ENCODE measurements around the gene SMNDC1.
A peak's percentile ranks its signal among the peaks of the same experiment; 100 is the strongest.
"Not testable (repeated sequence)": the region's sequence is repeated elsewhere in the genome, so short reads cannot be mapped to it uniquely, and the experiment has no call there.

SMNDC1 gene

DNA sequence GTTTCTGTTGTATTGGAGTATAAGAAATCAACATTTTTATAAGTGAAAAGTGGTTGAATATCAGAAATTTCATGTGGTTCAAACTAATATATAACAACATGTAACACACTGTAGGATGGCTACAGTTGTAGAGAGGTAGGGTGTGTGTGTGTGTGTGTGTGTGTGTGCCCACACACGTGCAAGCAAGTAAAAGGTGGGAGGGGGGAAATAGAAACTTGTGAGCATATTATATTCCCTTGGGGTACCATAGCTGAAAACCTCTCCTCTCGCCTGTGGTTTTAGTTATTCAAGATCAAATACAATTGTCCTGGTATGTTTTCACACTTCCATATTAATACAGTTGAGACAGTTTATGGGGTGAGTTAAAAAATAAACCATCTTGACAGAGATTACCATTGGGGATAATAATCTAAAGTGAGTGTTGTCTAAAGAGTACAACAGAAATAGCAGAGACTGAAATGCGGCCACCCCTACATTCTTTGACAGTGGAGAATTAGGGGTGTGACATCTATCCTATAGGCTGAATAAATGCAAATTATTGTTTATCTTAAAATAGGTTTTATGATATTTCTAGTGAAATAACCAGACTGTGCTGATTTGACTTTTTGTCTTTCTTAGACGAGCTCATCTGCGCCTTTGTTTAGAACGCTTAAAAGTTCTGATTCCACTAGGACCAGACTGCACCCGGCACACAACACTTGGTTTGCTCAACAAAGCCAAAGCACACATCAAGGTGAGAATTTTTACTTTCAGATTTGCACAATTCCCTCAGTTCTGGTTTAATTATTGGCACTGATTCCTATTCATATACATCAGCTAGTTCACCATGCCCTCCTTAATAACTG, 25.9 kb downstream of the SMNDC1 start:
- no peak for DNase-seq

DNA sequence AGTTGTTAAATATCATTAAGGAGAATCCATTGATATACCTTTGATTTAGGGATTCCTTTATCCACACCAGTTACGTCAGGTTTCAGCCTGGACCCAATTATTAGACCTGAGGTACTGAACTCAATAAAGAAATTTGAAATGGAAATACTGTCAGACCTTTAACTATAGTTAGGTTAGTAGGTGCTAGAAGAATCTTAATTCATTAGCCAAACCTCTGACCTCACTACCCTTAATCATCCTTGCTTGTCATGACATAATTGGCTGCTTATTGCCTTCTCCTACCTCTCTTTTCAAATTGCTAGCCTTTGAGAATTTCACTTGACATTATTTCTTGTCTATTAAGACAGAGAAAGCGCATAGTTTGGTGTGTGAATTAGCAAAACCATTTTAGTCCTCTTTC, 27.1 kb downstream of the SMNDC1 start:
- no peak for DNase-seq

DNA sequence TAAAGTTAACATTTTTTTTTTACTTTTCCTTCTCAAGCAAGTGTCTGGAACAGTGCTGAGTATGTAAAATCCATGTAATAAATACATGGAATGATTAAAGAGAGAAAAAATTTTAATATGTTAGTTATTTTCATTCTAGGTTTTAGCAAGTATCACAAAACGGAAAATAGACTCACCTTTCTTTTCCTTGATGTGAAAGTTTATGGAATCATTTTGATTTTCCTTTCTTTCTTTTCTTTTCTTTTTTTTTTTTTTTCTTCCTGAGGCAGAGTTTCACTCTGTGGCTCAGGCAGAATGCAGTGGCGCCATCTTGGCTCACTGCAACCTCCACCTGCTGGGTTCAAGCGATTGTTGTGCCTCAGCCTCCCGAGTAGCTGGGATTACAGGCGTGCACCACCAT, 28.1 kb downstream of the SMNDC1 start:
- no peak for DNase-seq

- DNase-seq = peak; percentile 20
These were observed 29.5 kb downstream of the SMNDC1 start for GRCh38 chr10:110275128-110275729.

DNA sequence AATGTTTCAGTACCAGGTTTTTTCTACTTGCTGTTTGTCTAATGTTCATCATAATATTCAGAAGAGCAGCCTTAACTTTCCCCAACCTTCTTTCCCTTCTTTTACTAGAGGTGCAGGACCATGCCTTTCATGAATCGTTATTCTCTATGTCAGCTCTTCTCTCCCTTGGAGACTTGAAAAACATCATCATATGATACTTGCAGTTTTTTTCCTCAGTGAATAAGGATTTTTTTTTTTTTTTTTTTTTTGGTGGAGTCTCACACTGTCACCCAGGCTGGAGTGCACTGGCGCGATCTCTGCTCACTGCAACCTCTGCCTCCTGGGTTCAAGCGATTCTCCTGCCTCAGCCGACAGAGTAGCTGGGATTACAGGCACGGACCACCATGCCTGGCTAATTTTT, 30.1 kb downstream of the SMNDC1 start:
- DNase-seq = no peak

DNA sequence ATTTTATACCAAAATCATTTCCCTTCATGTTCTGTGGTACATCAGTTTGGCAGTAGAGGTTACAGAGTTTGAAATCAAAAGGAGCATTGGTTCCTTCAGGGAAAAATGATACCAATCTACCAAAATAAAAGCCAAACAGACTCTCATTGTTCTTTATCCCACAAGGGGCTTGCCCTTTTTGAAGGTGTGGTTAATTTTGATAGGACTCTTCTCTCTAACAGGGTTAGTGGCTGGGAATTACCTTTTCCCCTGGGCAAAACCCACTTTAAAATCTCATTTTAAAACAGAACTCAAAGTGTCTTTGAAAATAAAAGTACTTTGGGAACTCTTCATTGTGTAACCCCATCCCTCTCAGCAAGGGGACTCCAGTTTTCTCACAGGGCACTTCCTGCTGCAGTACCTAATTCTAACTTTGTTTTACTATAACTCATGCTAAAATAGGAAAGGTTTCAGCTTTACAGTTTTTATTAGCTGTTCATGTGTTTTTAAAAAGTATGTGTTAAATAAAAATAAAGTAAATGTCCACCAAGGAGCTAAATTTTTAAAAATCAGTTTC, 30.6 kb downstream of the SMNDC1 start:
- DNase-seq = no peak

DNA sequence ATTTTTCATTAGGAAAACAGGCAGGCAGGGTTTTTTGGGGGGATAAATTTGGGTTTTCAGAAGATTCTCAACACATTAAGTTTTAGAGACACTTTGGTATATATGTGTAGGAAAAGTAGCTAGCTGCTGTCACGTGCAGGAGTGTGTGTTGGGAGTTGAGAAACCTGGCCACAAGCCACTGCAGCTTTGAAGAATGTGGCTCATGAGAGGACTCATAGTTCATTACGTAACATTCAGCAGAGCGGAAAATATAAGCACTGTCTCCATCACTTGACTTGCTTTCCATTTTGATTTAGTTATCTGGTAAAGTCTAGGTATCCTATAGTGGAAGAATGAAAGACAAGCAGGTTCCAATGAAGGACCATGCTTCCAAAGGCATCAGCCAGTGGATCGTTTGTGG, 31.2 kb downstream of the SMNDC1 start:
- DNase-seq = peak; percentile 28

GRCh38 chr10:110272995-110273394, 31.7 kb downstream of the SMNDC1 start:
- DNase-seq = not testable (repeated sequence)

DNA sequence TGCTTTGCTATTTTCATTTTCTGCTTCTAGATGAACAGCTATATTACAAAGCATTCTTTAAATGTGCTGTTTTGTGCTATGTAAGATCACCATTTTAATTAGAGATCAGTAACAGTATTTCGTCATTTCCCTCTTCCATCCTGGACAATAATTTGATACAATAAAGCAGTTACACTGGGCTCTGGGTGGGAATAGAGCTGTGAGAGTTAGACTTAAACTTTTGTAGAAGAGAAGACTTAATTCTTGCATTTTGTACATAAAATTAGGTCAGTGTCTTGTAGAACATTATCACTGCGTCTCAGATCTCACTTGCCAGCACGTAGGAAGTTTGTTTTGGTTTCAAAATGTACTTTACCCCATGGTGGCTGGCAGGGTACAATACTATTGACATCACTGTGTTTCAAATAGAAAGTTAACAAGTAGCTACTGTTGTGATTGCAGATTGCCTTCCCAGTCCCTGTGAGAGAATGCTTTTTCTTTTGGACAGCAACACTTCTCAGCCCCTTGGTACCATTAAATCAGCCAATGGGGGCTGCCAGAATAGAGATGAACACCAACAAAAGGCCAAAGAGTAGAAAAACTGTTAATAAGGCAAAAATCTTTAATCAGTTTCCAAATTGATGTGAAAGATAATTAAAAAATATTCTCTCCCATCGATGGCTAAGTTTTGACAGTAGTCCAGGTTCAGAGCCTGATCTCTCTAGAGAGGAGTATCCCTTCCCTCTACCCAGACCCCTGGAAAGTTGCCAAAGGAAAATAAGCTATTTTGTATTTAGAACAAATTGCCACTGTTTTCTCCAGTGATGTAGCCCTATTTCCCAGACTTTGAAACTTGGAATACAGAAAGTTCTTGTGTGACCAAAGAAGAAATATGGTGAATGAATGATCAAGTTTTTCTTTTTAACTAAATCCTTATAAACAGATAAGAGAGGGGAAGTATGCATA, 35.1 kb downstream of the SMNDC1 start:
- peak; percentile 32 for DNase-seq

GRCh38 chr10:110268971-110269370, 35.7 kb downstream of the SMNDC1 start:
- no peak for DNase-seq

DNA sequence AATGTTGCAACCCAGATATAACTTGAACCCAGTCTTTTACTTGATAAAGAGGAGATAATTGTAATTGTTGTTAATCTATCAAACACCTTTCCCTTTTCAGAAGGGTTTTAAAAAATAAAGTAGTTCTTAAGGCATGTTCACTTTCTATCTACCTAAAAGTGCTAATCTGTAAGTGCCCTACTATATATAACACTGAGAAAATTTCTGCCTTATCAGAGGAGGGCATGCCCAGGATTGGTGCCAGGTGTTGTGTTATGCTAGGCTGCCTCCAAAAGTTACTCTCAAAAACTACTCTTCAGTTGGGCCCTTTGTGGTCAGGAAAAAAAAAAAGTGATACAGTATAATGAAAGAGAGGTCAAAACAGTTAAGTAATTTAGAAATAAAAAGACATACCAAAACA, 36.3 kb downstream of the SMNDC1 start:
- no peak for DNase-seq

DNA sequence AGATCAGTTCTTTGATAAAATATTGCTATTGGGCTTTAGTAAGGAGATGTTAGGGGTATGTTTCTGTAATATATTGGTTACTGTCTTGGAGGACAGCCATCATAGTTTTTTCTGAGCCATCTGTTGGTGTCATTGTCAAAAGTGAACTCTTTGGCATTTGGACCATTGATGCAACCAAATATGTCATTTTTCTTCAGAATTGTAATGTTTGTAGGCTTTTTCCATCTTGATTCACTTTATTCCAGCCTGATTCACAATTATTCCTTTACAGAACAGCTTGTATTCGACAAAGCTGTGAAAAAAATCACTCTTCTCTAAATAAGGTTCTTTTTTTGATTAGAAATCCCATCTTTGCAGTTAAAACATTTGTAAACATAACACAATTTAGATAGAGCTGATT, 37.4 kb downstream of the SMNDC1 start:
- DNase-seq = no peak

- no peak for DNase-seq
These were observed 39.0 kb downstream of the SMNDC1 start for GRCh38 chr10:110265573-110266193.

GRCh38 chr10:110263164-110263563, 41.6 kb downstream of the SMNDC1 start:
- DNase-seq = no peak

DNA sequence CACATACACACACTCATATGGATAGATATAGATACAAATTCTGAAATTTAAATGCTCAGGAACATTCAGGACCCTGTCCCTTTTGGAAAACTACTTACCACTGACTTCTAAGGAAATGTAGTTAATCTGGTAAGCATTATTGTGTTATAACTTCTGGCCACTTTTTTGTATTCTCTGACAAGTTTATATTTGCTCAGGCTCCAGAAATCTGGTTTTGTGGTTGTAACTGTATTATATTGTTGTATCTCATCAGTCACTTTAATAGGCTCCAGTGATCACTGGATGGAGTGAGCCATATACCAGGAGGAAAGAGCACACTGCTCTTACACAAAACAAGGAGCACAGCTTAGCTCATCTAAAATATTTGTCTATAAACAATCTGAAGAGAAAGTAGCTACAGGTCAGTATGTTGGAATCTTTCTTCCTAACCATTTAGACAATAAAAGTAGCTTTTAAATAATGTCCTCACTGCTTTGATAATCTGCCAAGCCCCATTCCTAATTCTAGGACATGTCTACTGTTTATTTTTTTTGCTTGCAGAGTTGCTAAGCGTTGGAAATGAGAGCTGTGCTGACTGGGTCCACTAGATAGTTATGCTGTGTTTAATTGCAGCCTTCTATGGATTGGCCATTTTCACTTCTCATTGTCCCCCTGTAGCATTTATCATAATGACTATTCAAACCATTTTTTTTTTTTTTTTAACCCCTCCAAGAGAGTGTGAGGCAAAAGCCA, 43.8 kb downstream of the SMNDC1 start:
- no peak for DNase-seq

GRCh38 chr10:110259317-110259716, 45.4 kb downstream of the SMNDC1 start:
- DNase-seq = no peak

- DNase-seq = no peak
These were observed 46.2 kb downstream of the SMNDC1 start for GRCh38 chr10:110258542-110258941.

- no peak for DNase-seq
These were observed 50.3 kb downstream of the SMNDC1 start for GRCh38 chr10:110254467-110254866.

DNA sequence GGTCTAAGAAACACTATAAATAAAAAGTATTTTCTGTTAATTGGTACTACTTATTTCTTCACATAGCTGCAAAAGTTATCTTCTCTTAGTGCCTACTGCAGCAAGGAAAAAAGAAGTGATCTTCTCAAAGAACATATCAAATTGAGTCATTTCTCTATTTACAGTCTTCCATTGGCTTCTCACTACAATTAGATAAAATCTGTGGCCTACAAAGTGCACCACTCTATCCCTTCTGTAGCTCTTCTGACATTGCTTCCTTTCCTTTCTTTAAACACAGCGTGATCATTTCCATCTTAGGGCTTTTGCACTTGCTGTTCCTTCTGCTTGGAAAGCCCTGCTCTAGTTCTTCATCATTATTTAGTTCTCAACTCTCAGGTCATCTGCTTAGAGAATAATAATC, 52.6 kb downstream of the SMNDC1 start:
- no peak for DNase-seq

DNA sequence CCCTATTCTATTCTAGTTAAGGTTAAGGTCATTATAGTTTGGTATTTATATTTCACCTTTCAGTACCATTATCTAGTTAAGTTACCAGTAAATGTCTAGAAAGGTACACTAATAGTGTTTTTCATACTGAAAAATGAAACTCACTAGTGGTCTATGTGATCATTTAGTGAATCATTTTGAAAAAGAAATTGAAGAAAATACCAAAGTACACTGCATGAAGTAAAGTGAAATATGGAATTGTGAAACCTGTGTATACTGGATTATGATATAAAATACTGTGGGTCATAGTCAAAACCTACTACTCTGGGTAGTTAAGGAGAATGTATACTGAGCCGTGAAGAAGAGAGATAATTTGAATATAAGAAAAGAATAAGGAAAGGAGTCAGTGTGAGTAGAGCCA, 53.3 kb downstream of the SMNDC1 start:
- DNase-seq = not testable (repeated sequence)

GRCh38 chr10:110249489-110249888, 55.2 kb downstream of the SMNDC1 start:
- DNase-seq = not testable (repeated sequence)

DNA sequence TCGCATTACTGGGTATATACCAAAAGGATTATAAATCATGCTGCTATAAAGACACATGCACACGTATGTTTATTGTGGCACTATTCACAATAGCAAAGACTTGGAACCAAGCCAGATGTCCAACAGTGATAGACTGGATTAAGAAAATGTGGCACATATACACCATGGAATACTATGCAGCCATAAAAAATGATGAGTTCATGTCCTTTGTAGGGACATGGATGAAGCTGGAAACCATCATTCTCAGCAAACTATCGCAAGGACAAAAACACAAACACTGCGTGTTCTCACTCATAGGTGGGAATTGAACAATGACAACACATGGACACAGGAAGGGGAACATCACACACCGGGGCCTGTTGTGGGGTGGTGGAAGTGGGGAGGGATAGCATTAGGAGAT, 56.9 kb downstream of the SMNDC1 start:
- not testable (repeated sequence) for DNase-seq

Measured in CD4-positive, alpha-beta T cell treated with Interleukin-12 subunit alpha and Interleukin-12 subunit beta, for 1 hour (primary cell).